Panc1 (cell line): ENCODE results near the gene LUZP2. TPM values are rescaled to one million over a fixed set of nuclear protein-coding genes. Genes with fewer than 3 reads are reported as not detected.

Source experiments
- ATAC-seq: fragments of 200-7000 bp; cut with Tn5 transposase; 2 replicates; pipeline ENCODE4 v1.9.1; 2020; ENCODE audit warnings: mild to moderate bottlenecking, moderate library complexity
- BruUV-seq: library from RNA; stranded (reverse); fragments of 400-500 nt; replicated peaks from 2 replicates; lab custom pipeline; 2021; lab: Mats Ljungman, UMichigan
- CTCF ChIA-PET: fragments of 300-600 bp; sonication (Branson Sonifier 250); formaldehyde crosslinking; loops from one replicate; lab custom pipeline; 2022; ENCODE audit warnings: antibody characterized with exemption; lab: Charles Lee
- POLR2A ChIA-PET: fragments of 300-600 bp; sonication (Branson Sonifier 250); formaldehyde crosslinking; loops from one replicate; lab custom pipeline; 2022; ENCODE audit warnings: antibody characterized with exemption; lab: Charles Lee
- DNase-seq: peaks from one replicate; pipeline ENCODE4 v3.0.0-alpha.2; 2010; ENCODE audit warnings: low read depth, low spot score
- H3K27ac ChIP-seq: 2 replicates; pipeline ENCODE4 v1.5.1; 2011; ENCODE audit warnings: mild to moderate bottlenecking, low read length, inconsistent platforms
- H3K27me3 ChIP-seq: fragments of 200-500 bp; sonication (Bioruptor generic); 2 replicates; pipeline ENCODE4 v1.6.0; 2014; ENCODE audit warnings: low read length, inconsistent platforms; ENCODE audit not compliant: control insufficient read depth, insufficient read depth
- H3K36me3 ChIP-seq: fragments of 200-500 bp; sonication (Bioruptor generic); 2 replicates; pipeline ENCODE4 v1.5.1; 2014; ENCODE audit warnings: inconsistent platforms, mild to moderate bottlenecking, low read length, moderate library complexity; ENCODE audit not compliant: control insufficient read depth, insufficient read depth
- H3K4me1 ChIP-seq: 2 replicates; pipeline ENCODE4 v1.5.1; 2011; ENCODE audit warnings: inconsistent platforms, mild to moderate bottlenecking, low read length, moderate library complexity; ENCODE audit not compliant: control insufficient read depth, insufficient read depth
- H3K4me3 ChIP-seq, 2 experiments: 2 replicates each; pipeline ENCODE4 v1.5.1; 2011 to 2012; ENCODE audit warnings: low read depth in 2 of 2, low read length in 2 of 2, mild to moderate bottlenecking in 2 of 2, inconsistent platforms in 1 of 2, moderate library complexity in 1 of 2
- H3K9me3 ChIP-seq: fragments of 200-500 bp; sonication (Bioruptor generic); 2 replicates; pipeline ENCODE4 v1.5.1; 2014; ENCODE audit warnings: low read depth, mild to moderate bottlenecking, inconsistent platforms, low read length, moderate library complexity; ENCODE audit not compliant: control insufficient read depth, insufficient read depth
- POLR2AphosphoS5 ChIP-seq: IDR thresholded peaks from 2 replicates; pipeline ENCODE4 v1.6.1; 2012; ENCODE audit warnings: mild to moderate bottlenecking, low read depth, low read length, moderate library complexity
- SIN3A ChIP-seq: IDR thresholded peaks from 2 replicates; pipeline ENCODE4 v1.6.1; 2012; ENCODE audit warnings: low read depth, mild to moderate bottlenecking, low read length, moderate library complexity, borderline replicate concordance; ENCODE audit not compliant: insufficient read depth
- TCF7L2 ChIP-seq: IDR thresholded peaks from 2 replicates; pipeline ENCODE4 v1.6.1; 2011; ENCODE audit warnings: mild to moderate bottlenecking, low read depth, low read length, inconsistent platforms
- in situ Hi-C: cut with HindIII; loops from 2 replicates; pipeline ENCODE4 v1.10.0; 2016; ENCODE audit warnings: low sequenced_read_pairs, low pct_unique_long_range_greater_than_20kb
- intact Hi-C: fragments of 100-400 bp; cut with micrococcal nuclease; formaldehyde crosslinking; loops from one replicate; pipeline ENCODE4 v1.10.0; 2022; ENCODE audit not compliant: unreplicated experiment
- total RNA-seq: library from RNA; stranded (reverse); gene quantifications from one replicate; pipeline ENCODE4 v1.2.1, GENCODE V29; 2021; ENCODE audit not compliant: unreplicated experiment
- TF ChIP-seq, protein P1 (sequence below): fragments of 450-650 bp; IDR thresholded peaks from 2 replicates; pipeline ENCODE4 v1.5.1; 2017; ENCODE audit warnings: mild to moderate bottlenecking
- TF ChIP-seq, protein P2 (sequence below), 2 experiments: IDR thresholded peaks; 2 replicates each; pipeline ENCODE4 v1.6.1; 2011 to 2012; ENCODE audit warnings: low read depth in 2 of 2, control low read depth in 1 of 2, low read length in 1 of 2, mild to moderate bottlenecking in 1 of 2, moderate library complexity in 1 of 2; ENCODE audit not compliant: insufficient read depth in 1 of 2

The LUZP2 gene
- total RNA-seq, 1 experiment from 2014 or later, result 0.18 TPM

- no peaks in the 10 kb centered on the region for H3K4me1 ChIP-seq
- H3K36me3 ChIP-seq, result no peaks in the 10 kb centered on the region
- no peak for DNase-seq
- intact Hi-C loops (no loop called here), in situ Hi-C loops (no loop called here)
- POLR2A ChIA-PET, result interaction anchor here (0.7 kb wide), 1 partner anchor 707 kb away, joined by 11 read pairs; no protein-coding TSS in a partner anchor
- H3K27me3 ChIP-seq, result no peaks in the 10 kb centered on the region
- TF ChIP-seq, protein P1, sequence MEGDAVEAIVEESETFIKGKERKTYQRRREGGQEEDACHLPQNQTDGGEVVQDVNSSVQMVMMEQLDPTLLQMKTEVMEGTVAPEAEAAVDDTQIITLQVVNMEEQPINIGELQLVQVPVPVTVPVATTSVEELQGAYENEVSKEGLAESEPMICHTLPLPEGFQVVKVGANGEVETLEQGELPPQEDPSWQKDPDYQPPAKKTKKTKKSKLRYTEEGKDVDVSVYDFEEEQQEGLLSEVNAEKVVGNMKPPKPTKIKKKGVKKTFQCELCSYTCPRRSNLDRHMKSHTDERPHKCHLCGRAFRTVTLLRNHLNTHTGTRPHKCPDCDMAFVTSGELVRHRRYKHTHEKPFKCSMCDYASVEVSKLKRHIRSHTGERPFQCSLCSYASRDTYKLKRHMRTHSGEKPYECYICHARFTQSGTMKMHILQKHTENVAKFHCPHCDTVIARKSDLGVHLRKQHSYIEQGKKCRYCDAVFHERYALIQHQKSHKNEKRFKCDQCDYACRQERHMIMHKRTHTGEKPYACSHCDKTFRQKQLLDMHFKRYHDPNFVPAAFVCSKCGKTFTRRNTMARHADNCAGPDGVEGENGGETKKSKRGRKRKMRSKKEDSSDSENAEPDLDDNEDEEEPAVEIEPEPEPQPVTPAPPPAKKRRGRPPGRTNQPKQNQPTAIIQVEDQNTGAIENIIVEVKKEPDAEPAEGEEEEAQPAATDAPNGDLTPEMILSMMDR, result no peak
- TF ChIP-seq TCF7L2, result no peak
- TF ChIP-seq POLR2AphosphoS5, result no peak
- TF ChIP-seq SIN3A, result no peak
- TF ChIP-seq, protein P2, sequence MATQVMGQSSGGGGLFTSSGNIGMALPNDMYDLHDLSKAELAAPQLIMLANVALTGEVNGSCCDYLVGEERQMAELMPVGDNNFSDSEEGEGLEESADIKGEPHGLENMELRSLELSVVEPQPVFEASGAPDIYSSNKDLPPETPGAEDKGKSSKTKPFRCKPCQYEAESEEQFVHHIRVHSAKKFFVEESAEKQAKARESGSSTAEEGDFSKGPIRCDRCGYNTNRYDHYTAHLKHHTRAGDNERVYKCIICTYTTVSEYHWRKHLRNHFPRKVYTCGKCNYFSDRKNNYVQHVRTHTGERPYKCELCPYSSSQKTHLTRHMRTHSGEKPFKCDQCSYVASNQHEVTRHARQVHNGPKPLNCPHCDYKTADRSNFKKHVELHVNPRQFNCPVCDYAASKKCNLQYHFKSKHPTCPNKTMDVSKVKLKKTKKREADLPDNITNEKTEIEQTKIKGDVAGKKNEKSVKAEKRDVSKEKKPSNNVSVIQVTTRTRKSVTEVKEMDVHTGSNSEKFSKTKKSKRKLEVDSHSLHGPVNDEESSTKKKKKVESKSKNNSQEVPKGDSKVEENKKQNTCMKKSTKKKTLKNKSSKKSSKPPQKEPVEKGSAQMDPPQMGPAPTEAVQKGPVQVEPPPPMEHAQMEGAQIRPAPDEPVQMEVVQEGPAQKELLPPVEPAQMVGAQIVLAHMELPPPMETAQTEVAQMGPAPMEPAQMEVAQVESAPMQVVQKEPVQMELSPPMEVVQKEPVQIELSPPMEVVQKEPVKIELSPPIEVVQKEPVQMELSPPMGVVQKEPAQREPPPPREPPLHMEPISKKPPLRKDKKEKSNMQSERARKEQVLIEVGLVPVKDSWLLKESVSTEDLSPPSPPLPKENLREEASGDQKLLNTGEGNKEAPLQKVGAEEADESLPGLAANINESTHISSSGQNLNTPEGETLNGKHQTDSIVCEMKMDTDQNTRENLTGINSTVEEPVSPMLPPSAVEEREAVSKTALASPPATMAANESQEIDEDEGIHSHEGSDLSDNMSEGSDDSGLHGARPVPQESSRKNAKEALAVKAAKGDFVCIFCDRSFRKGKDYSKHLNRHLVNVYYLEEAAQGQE (IDR thresholded peaks at IDR 0.05; ENCODE audit: insufficient read depth in 1 of 2, low read depth in 2 of 2, low read length in 1 of 2), result no peak
- ATAC-seq, result no peak
- no peak overlapping the region for H3K4me3 ChIP-seq
- no peaks in the 10 kb centered on the region for H3K9me3 ChIP-seq
- H3K27ac ChIP-seq, result no peak overlapping the region
- BruUV-seq, result no TSS peak
- CTCF ChIA-PET, result no interaction called here
These were observed 97.5 kb downstream of the LUZP2 start for GRCh38 chr11:24594401-24594800.

- BruUV-seq, result no TSS peak
- Histone ChIP-seq H3K9me3 (no peaks in the 10 kb centered on the region), H3K27me3 (no peaks in the 10 kb centered on the region), H3K4me1 (no peaks in the 10 kb centered on the region), H3K36me3 (no peaks in the 10 kb centered on the region), H3K27ac (no peak overlapping the region), H3K4me3 (no peak overlapping the region)
- no peak for TF ChIP-seq SIN3A
- TF ChIP-seq, protein P2 (IDR thresholded peaks at IDR 0.05; ENCODE audit: insufficient read depth in 1 of 2, low read depth in 2 of 2, low read length in 1 of 2), result no peak
- TF ChIP-seq POLR2AphosphoS5, result no peak
- TF ChIP-seq TCF7L2, result no peak
- TF ChIP-seq, protein P1, result no peak
- ChIA-PET POLR2A (no interaction called here), CTCF (no interaction called here)
- no peak for DNase-seq
- no peak for ATAC-seq
- intact Hi-C loops (no loop called here), in situ Hi-C loops (no loop called here)
These were observed 101.8 kb downstream of the LUZP2 start for GRCh38 chr11:24598641-24599040.
